A172 (cell line): Measurements from ENCODE around the gene FZD1. TPM values are rescaled to one million over a fixed set of nuclear protein-coding genes. Genes with fewer than 3 reads are reported as not detected.
A peak's percentile ranks its signal among the peaks of the same experiment; 100 is the strongest.

Experiments
- DNase-seq: peaks from one replicate; pipeline ENCODE4 v3.0.0-alpha.2; 2015; ENCODE audit warnings: low spot score
- total RNA-seq: library from RNA; depleted of rRNA; stranded (reverse); fragments of >200 nt; shearing (Covaris generic); gene quantifications from 2 replicates; pipeline ENCODE4 v1.2.3, GENCODE V29; 2014; rRNA removed

Gene FZD1
- 5.5 and 6.4 TPM in 2 replicates for total RNA-seq

DNA sequence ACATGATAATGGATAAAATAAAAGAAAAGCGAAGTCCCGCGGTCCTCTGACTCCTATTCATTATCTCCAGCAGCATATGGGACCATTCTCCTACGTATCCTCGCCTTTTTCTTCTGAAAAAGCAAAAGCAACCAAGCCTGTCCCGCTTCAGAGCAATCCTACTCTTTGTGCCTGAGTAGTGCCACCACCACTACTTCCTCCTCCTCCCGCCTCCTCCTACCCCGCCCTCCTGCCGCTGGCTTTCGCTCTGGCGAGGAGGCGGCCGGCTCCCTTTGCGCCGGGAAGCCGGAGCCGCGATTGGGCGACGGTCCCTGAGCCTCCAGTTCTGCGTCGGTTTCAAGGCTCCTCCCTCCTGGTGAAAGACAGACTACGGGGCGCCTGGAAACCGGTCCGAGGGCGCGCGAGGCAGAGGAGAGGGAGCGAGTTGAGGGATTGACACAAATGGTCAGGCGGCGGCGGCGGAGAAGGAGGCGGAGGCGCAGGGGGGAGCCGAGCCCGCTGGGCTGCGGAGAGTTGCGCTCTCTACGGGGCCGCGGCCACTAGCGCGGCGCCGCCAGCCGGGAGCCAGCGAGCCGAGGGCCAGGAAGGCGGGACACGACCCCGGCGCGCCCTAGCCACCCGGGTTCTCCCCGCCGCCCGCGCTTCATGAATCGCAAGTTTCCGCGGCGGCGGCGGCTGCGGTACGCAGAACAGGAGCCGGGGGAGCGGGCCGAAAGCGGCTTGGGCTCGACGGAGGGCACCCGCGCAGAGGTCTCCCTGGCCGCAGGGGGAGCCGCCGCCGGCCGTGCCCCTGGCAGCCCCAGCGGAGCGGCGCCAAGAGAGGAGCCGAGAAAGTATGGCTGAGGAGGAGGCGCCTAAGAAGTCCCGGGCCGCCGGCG lies at the start of gene FZD1:
FZD1 (plus strand) TSS at position 388 of the 878 bp plus-strand sequence; CDS start at position 836, 448 bp downstream.
- DNase-seq: peak; percentile 94

GRCh38 chr7:91226411-91226810 lies 37.8 kb upstream of the FZD1 start:
- no peak for DNase-seq

- no peak for DNase-seq
Observed at GRCh38 chr7:91228327-91228726, 35.9 kb upstream of the FZD1 start.

DNA sequence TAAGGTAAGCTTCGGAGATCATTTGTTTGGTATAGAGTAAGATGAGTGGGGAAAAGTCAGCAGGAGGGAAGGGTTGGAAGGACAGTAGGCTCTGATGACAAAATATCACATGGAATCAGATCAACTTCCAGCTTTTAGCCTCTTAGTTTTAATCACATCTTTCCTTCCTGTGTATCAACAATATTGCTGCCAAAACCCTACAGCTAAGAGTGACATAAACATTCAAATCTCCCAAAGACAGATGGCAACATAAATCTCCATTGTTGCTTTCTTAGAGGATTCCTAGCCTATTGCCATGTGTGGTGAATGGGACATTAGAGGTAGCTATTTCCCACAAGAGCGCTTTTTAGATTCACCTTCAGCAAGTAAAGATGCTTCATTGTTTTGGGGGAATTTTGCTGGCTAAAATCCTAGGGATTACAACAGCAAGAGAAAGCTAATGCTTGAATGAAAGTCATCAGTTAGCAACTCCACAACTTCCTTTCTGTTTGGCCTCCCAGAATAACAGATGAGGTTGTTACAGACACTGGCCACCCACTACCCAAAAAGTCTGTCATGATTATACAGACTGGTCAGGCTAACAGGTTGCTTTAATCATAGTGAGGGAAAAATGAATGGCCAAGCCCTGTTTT lies 35.2 kb upstream of the FZD1 start:
- peak; percentile 22 for DNase-seq

DNA sequence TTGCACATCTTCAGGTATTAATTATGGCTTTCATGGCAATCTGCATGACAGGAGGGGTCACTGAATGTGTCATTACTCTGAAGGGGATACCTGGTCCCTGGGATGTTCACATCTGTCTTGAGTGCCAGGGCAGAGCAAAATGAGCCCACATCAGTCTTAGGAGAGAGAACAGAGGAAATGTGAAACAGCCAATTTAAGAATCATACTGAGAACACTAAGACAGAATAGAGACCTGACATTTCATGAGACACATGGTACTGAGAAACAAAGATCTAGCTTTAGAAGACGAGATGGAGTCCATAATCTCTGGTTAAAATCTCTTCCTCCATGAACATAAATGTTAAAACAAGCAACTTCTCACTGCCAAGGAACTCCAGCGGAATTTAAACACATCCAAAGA lies 34.1 kb upstream of the FZD1 start:
- no peak for DNase-seq

DNA sequence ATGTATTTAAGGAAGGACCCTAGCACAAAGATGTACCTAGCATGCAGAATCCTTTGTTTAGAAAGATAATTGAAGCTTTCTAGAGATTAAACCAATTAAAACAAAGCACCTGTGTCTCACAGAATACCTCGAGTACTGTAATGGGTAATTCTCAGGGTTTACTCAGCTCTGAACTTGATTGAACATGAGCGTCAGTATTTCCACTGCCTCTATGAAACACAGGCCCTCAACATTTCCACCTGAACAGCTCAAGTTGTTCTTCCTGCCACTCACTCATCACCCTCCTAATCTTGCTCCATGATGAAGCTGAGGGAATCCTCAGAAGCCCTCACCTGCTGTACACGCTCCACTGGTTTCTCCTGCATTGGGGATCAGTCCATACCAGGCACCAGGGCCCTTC lies 33.7 kb upstream of the FZD1 start:
- DNase-seq: no peak

DNA sequence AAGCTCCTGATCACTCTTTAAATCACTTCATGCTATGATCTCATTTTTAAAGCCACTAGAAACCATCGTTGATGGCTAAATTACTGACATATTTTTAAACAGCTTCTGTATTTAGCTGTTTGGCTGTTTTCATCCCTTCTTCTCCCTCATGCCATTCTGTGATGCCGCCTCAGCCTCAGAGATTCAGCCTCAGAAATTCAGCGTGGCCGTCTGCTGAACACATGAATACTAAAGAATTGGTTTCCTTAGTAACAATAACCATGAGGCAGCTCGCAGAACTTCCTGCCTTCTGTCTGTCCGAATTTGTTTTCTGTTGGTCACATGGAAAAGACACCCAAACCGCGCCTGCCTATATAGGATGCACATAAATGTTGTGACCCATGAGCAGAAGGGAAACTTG lies 31.0 kb upstream of the FZD1 start:
- DNase-seq: no peak

DNA sequence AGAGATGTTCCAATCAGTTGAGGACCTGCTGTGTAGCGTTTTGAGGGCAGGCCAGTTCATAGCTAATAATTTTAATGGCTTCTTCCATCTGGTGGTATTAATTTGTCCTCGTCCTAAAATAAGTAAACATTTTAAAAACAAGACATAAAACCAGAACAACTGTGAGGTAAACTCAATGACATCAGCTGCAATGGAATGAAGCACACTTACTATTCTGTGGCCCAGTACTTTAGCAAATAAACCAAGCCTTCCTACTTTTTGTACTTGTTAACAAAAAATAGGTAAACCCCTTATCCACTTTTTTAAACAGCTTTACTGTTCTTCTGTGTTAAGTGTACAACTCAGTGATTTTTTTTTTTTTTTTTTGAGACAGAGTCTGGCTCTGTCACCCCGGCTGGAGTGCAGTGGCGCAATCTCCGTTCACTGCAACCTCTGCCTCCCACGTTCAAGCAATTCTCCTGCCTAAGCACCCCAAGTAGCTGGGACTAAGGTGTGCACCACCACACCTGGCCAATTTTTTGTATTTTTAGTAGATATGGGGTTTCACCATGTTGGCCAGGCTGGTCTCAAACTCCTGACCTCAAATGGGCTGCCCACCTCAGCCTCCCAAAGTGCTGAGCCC lies 28.9 kb upstream of the FZD1 start:
- no peak for DNase-seq

DNA sequence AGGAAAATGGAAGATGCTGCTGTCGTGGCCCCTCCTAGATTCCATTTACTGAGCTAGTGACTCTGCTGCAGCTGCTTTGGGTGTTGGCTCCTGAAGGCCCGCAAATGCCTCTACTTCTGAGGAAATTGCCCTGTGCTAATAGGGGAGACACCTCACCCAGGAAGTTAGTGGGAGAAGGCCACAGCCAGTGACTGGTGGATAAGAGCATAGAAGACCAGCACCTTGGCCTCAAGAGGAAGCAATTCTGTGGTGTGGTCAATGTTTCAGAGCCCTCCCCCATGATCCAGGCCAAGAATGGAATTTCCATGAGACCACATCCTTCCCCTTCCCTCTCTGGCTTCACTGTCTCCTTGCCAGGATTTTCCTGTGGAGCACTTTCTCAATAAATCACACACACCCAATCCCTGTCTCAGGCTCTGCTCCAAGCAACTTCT lies 25.0 kb upstream of the FZD1 start:
- DNase-seq: peak; percentile 94

GRCh38 chr7:91239772-91240171 lies 24.5 kb upstream of the FZD1 start:
- no peak for DNase-seq

GRCh38 chr7:91240376-91240941 lies 23.8 kb upstream of the FZD1 start:
- no peak for DNase-seq

- no peak for DNase-seq
Observed at GRCh38 chr7:91242097-91242844, 22.0 kb upstream of the FZD1 start.

DNA sequence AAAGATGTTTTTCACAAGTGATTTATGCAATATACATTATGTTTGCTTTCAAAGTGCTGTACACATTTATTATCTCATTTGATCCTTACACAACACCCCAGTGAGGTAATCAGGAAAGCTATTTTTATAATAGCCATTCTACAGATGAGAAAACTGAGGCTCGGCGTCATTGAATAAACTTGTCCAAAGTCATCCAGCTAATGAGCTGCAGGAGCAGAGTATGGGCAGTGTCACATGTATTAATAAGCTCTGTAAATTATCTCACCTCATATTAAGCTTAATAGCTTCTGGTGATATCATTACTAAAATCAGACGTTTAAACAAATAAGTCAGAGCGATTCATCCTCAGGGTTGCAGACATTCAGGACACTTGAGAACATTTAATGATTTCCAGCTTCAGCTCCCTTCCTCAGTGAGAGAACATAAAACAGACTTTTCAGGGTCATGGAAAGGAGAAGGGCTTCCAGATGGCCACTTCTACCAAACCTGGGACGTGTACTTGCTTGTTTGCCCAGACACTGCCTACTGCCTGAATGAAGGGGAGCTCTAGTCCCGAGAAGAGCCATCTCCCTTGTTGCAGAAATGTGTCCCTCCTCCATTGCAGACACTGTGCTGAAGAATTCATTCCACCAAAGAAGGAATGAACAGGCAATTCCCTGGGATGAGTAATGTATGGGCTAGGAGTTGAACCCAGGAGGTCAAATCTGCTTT lies 20.5 kb upstream of the FZD1 start:
- no peak for DNase-seq

- DNase-seq: no peak
Observed at GRCh38 chr7:91247500-91247899, 16.7 kb upstream of the FZD1 start.

GRCh38 chr7:91248996-91249395 lies 15.2 kb upstream of the FZD1 start:
- DNase-seq: peak; percentile 47

- DNase-seq: peak; percentile 58
Observed at GRCh38 chr7:91249506-91250233, 14.6 kb upstream of the FZD1 start.

DNA sequence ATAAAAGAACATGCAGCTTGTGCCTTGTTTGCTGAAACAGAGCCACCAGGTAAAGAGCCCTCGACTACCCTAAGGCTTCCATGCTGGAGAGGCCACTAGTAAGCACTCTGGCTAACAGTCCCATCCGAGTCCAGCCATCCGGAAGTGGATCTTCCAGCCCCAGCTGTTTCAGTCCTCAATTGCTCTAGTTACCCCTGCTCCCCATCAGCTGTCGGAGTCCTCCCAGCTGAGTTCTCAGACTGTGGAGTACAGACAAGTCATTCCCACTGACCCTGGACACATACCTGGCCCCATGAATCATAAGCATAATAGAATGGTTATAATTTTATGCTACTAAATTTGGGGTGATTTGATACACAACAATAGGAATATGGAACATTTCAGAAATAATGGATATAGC lies 13.5 kb upstream of the FZD1 start:
- no peak for DNase-seq

- DNase-seq: no peak
Observed at GRCh38 chr7:91251877-91252276, 12.4 kb upstream of the FZD1 start.

- DNase-seq: no peak
Observed at GRCh38 chr7:91263384-91264045, 718 bp upstream of the FZD1 start.
